GM23338 (cell line): ENCODE results near the gene DCST1. TPM values are rescaled to one million over a fixed set of nuclear protein-coding genes. Genes with fewer than 3 reads are reported as not detected.

Experiments used
- CREB1 ChIP-seq: fragments of 250-450 bp; sonication (Bioruptor Pico); IDR thresholded peaks from 2 replicates; pipeline ENCODE4 v1.5.0; 2020; ENCODE audit warnings: low read depth, mild to moderate bottlenecking, moderate library complexity
- EZH2 ChIP-seq: fragments of 200-600 bp; sonication (generic); IDR thresholded peaks from one replicate; pipeline ENCODE4 v1.8.0; 2017; ENCODE audit warnings: antibody characterized with exemption, mild to moderate bottlenecking, low read depth; ENCODE audit not compliant: unreplicated experiment
- NANOG ChIP-seq: IDR thresholded peaks from 2 replicates; pipeline ENCODE4 v1.6.1; 2016; ENCODE audit warnings: antibody characterized with exemption, borderline replicate concordance
- POLR2AphosphoS5 ChIP-seq: IDR thresholded peaks from 2 replicates; pipeline ENCODE4 v1.6.1; 2016; ENCODE audit warnings: antibody characterized with exemption, low read depth
- STAT1 ChIP-seq: IDR thresholded peaks from one replicate; pipeline ENCODE4 v1.6.1; 2016; ENCODE audit warnings: antibody characterized with exemption; ENCODE audit not compliant: unreplicated experiment
- ZNF114 ChIP-seq: fragments of 250-450 bp; sonication (Bioruptor Pico); IDR thresholded peaks from 2 replicates; pipeline ENCODE4 v1.5.0; 2020; ENCODE audit warnings: mild to moderate bottlenecking, moderate library complexity
- ZNF331 ChIP-seq: fragments of 250-450 bp; sonication (Bioruptor Pico); IDR thresholded peaks from 2 replicates; pipeline ENCODE4 v1.5.0; 2020; ENCODE audit warnings: low read depth, mild to moderate bottlenecking, moderate library complexity
- polyA plus RNA-seq: library from polyadenylated mRNA; unstranded; fragments of >200 nt; fragmentation: Nextera tagmentation; extraction: Ambion mirVana; gene quantifications from 2 replicates; pipeline ENCODE4 v1.2.1, GENCODE V29; 2016
- total RNA-seq: library from RNA; depleted of rRNA; stranded (reverse); fragments of >200 nt; shearing (Covaris generic); gene quantifications from 2 replicates; pipeline ENCODE4 v1.2.3, GENCODE V29; 2014
- TF ChIP-seq, protein P1 (sequence below): fragments of 250-450 bp; sonication (Bioruptor Pico); IDR thresholded peaks from 2 replicates; pipeline ENCODE4 v1.5.0; 2020; ENCODE audit warnings: mild to moderate bottlenecking, moderate library complexity
- TF ChIP-seq, protein P2 (sequence below): IDR thresholded peaks from one replicate; pipeline ENCODE4 v1.6.1; 2018; ENCODE audit warnings: antibody characterized with exemption; ENCODE audit not compliant: unreplicated experiment
- TF ChIP-seq, protein P3 (sequence below), 2 experiments: fragments of 200-600 bp in 1 of 2; sonication (generic) in 1 of 2; conservative IDR thresholded peaks; 2 replicates each; pipeline versions ENCODE4 v1.5.1 to v1.6.1; 2016 to 2017; ENCODE audit warnings: antibody characterized with exemption in 2 of 2, low read depth in 2 of 2, mild to moderate bottlenecking in 2 of 2, moderate library complexity in 1 of 2

DCST1 gene
- total and polyA plus RNA-seq, 2 experiments from 2014 or later: not detected

DNA sequence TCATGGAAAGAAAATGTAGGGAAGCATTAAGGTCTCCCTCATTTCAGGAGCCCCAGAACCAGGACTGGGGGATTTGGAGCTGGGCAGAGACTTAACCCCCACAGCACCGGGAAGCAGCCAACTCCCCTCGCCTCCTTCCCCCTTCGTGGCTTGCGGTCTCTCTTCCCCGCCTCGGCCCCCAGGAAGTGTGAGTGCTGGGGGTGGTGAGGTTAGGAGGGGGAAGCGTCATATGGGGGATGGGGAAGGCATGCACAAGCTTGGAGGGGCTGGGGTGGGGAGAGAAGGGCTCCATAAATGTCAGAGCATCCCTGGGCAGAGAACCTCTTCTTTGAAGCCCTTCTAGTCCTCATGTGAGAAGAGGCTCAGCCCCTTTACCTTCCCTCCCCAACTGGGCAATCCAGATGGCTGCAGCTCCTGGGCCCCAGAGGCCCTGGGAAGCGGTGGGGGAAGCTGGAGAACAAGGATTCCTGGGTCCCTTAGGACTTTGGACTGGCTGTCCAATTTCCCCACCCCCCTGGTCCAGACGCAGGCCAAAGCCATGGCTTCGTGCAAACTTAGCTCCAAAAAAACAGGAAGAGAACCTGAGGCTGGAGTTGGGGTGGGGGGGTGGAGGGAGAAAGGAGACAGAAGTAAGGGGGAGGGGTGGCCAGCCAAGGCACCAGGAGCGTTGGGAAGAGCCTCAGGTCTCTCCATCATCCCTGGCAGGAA, 23.3 kb upstream of the DCST1 start (continued):
- TF ChIP-seq, protein P1, sequence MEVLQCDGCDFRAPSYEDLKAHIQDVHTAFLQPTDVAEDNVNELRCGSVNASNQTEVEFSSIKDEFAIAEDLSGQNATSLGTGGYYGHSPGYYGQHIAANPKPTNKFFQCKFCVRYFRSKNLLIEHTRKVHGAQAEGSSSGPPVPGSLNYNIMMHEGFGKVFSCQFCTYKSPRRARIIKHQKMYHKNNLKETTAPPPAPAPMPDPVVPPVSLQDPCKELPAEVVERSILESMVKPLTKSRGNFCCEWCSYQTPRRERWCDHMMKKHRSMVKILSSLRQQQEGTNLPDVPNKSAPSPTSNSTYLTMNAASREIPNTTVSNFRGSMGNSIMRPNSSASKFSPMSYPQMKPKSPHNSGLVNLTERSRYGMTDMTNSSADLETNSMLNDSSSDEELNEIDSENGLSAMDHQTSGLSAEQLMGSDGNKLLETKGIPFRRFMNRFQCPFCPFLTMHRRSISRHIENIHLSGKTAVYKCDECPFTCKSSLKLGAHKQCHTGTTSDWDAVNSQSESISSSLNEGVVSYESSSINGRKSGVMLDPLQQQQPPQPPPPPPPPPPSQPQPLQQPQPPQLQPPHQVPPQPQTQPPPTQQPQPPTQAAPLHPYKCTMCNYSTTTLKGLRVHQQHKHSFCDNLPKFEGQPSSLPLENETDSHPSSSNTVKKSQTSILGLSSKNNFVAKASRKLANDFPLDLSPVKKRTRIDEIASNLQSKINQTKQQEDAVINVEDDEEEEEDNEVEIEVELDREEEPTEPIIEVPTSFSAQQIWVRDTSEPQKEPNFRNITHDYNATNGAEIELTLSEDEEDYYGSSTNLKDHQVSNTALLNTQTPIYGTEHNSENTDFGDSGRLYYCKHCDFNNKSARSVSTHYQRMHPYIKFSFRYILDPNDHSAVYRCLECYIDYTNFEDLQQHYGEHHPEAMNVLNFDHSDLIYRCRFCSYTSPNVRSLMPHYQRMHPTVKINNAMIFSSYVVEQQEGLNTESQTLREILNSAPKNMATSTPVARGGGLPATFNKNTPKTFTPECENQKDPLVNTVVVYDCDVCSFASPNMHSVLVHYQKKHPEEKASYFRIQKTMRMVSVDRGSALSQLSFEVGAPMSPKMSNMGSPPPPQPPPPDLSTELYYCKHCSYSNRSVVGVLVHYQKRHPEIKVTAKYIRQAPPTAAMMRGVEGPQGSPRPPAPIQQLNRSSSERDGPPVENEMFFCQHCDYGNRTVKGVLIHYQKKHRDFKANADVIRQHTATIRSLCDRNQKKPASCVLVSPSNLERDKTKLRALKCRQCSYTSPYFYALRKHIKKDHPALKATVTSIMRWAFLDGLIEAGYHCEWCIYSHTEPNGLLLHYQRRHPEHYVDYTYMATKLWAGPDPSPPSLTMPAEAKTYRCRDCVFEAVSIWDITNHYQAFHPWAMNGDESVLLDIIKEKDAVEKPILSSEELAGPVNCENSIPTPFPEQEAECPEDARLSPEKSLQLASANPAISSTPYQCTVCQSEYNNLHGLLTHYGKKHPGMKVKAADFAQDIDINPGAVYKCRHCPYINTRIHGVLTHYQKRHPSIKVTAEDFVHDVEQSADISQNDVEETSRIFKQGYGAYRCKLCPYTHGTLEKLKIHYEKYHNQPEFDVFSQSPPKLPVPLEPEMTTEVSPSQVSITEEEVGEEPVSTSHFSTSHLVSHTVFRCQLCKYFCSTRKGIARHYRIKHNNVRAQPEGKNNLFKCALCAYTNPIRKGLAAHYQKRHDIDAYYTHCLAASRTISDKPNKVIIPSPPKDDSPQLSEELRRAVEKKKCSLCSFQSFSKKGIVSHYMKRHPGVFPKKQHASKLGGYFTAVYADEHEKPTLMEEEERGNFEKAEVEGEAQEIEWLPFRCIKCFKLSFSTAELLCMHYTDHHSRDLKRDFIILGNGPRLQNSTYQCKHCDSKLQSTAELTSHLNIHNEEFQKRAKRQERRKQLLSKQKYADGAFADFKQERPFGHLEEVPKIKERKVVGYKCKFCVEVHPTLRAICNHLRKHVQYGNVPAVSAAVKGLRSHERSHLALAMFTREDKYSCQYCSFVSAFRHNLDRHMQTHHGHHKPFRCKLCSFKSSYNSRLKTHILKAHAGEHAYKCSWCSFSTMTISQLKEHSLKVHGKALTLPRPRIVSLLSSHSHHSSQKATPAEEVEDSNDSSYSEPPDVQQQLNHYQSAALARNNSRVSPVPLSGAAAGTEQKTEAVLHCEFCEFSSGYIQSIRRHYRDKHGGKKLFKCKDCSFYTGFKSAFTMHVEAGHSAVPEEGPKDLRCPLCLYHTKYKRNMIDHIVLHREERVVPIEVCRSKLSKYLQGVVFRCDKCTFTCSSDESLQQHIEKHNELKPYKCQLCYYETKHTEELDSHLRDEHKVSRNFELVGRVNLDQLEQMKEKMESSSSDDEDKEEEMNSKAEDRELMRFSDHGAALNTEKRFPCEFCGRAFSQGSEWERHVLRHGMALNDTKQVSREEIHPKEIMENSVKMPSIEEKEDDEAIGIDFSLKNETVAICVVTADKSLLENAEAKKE (CRISPR knock-in tag): no peak
- no peak for TF ChIP-seq ZNF114 (CRISPR knock-in tag)
- TF ChIP-seq, protein P2, sequence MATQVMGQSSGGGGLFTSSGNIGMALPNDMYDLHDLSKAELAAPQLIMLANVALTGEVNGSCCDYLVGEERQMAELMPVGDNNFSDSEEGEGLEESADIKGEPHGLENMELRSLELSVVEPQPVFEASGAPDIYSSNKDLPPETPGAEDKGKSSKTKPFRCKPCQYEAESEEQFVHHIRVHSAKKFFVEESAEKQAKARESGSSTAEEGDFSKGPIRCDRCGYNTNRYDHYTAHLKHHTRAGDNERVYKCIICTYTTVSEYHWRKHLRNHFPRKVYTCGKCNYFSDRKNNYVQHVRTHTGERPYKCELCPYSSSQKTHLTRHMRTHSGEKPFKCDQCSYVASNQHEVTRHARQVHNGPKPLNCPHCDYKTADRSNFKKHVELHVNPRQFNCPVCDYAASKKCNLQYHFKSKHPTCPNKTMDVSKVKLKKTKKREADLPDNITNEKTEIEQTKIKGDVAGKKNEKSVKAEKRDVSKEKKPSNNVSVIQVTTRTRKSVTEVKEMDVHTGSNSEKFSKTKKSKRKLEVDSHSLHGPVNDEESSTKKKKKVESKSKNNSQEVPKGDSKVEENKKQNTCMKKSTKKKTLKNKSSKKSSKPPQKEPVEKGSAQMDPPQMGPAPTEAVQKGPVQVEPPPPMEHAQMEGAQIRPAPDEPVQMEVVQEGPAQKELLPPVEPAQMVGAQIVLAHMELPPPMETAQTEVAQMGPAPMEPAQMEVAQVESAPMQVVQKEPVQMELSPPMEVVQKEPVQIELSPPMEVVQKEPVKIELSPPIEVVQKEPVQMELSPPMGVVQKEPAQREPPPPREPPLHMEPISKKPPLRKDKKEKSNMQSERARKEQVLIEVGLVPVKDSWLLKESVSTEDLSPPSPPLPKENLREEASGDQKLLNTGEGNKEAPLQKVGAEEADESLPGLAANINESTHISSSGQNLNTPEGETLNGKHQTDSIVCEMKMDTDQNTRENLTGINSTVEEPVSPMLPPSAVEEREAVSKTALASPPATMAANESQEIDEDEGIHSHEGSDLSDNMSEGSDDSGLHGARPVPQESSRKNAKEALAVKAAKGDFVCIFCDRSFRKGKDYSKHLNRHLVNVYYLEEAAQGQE: no peak
- TF ChIP-seq CREB1 (CRISPR knock-in tag): no peak
- TF ChIP-seq ZNF331: no peak
- no peak for TF ChIP-seq EZH2
- TF ChIP-seq, protein P3, sequence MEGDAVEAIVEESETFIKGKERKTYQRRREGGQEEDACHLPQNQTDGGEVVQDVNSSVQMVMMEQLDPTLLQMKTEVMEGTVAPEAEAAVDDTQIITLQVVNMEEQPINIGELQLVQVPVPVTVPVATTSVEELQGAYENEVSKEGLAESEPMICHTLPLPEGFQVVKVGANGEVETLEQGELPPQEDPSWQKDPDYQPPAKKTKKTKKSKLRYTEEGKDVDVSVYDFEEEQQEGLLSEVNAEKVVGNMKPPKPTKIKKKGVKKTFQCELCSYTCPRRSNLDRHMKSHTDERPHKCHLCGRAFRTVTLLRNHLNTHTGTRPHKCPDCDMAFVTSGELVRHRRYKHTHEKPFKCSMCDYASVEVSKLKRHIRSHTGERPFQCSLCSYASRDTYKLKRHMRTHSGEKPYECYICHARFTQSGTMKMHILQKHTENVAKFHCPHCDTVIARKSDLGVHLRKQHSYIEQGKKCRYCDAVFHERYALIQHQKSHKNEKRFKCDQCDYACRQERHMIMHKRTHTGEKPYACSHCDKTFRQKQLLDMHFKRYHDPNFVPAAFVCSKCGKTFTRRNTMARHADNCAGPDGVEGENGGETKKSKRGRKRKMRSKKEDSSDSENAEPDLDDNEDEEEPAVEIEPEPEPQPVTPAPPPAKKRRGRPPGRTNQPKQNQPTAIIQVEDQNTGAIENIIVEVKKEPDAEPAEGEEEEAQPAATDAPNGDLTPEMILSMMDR (conservative IDR thresholded peaks at IDR 0.05; ENCODE audit: low read depth in 2 of 2): no peak
- no peak for TF ChIP-seq POLR2AphosphoS5
- TF ChIP-seq STAT1: no peak
- TF ChIP-seq NANOG: no peak
